GM12878 (cell line): ENCODE results near the gene SEMA5B.

Source experiments
- BCL11A ChIP-seq: IDR thresholded peaks from 2 replicates; pipeline ENCODE4 v1.6.1; 2011; ENCODE audit warnings: low read depth, low read length
- BCL3 ChIP-seq: IDR thresholded peaks from 2 replicates; pipeline ENCODE4 v1.6.1; 2011; ENCODE audit warnings: borderline replicate concordance, low read depth, mild to moderate bottlenecking, moderate library complexity, low read length; ENCODE audit not compliant: insufficient read depth, poor library complexity, severe bottlenecking
- CTCF ChIP-seq, 3 experiments: IDR thresholded peaks in 2 of 3; conservative IDR thresholded peaks in 1 of 3; 2 replicates each; pipeline ENCODE4 v1.5.1; 2011; ENCODE audit warnings: low read depth in 3 of 3, low read length in 3 of 3, mild to moderate bottlenecking in 3 of 3, control low read depth in 2 of 3, moderate library complexity in 2 of 3, inconsistent platforms in 1 of 3, mixed read lengths in 1 of 3; ENCODE audit not compliant: control insufficient read depth in 2 of 3, insufficient read depth in 1 of 3; ENCODE audit errors: extremely low read depth in 1 of 3
- POLR2A ChIP-seq: IDR thresholded peaks from 2 replicates; pipeline ENCODE4 v1.6.1; 2011; ENCODE audit warnings: low read depth, mild to moderate bottlenecking, low read length

GRCh38 chr3:123047062-123047319 is 19.4 kb upstream of the SEMA5B start:
- TF ChIP-seq CTCF (IDR thresholded peaks at IDR 0.05 in 2 of 3, conservative IDR thresholded peaks at IDR 0.05 in 1 of 3; ENCODE audit: control insufficient read depth in 2 of 3, extremely low read depth in 1 of 3, insufficient read depth in 1 of 3, low read depth in 3 of 3, low read length in 3 of 3) (no peak), BCL11A (no peak), BCL3 (no peak), POLR2A (no peak)
